ENCODE results near the gene TAPT1.

DNA sequence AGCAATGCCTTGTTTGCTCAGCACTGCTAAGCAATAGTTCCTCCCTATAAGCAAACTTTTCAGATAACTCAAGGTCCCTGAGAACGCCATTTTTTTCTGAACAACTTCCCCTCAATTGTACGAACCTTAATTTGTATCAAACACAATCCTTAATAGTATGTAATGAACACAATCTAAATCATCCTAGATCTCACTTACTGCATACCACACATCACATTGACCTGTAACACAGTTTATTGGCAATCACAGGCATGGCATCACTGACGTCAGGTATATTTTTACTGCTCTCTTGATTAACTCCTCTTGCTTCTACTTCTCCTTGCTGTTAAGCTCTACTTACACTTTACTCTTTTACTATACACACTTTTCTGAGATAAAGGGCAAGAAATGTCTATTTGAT, 67.0 kb downstream of the TAPT1 start:
- TF ChIP-seq CTCF (conservative IDR thresholded peaks at IDR 0.05; ENCODE audit: low read depth in 2 of 2) (no peak), EZH2 (IDR thresholded peaks at IDR 0.05; ENCODE audit: low read depth, unreplicated experiment) (no peak), REST (IDR thresholded peaks at IDR 0.05; ENCODE audit: unreplicated experiment) (no peak), POLR2AphosphoS5 (IDR thresholded peaks at IDR 0.05; ENCODE audit: low read depth) (no peak), JUNB (IDR thresholded peaks at IDR 0.05; ENCODE audit: unreplicated experiment) (no peak), EZH2phosphoT487 (IDR thresholded peaks at IDR 0.05; ENCODE audit: unreplicated experiment) (no peak), CREB1 (CRISPR knock-in tag; IDR thresholded peaks at IDR 0.05; ENCODE audit: low read depth) (no peak), ZNF331 (CRISPR knock-in tag; IDR thresholded peaks at IDR 0.05; ENCODE audit: low read depth) (no peak), ZNF114 (CRISPR knock-in tag; IDR thresholded peaks at IDR 0.05) (no peak), STAT1 (IDR thresholded peaks at IDR 0.05; ENCODE audit: unreplicated experiment) (no peak)
- TF ChIP-seq, protein P1, sequence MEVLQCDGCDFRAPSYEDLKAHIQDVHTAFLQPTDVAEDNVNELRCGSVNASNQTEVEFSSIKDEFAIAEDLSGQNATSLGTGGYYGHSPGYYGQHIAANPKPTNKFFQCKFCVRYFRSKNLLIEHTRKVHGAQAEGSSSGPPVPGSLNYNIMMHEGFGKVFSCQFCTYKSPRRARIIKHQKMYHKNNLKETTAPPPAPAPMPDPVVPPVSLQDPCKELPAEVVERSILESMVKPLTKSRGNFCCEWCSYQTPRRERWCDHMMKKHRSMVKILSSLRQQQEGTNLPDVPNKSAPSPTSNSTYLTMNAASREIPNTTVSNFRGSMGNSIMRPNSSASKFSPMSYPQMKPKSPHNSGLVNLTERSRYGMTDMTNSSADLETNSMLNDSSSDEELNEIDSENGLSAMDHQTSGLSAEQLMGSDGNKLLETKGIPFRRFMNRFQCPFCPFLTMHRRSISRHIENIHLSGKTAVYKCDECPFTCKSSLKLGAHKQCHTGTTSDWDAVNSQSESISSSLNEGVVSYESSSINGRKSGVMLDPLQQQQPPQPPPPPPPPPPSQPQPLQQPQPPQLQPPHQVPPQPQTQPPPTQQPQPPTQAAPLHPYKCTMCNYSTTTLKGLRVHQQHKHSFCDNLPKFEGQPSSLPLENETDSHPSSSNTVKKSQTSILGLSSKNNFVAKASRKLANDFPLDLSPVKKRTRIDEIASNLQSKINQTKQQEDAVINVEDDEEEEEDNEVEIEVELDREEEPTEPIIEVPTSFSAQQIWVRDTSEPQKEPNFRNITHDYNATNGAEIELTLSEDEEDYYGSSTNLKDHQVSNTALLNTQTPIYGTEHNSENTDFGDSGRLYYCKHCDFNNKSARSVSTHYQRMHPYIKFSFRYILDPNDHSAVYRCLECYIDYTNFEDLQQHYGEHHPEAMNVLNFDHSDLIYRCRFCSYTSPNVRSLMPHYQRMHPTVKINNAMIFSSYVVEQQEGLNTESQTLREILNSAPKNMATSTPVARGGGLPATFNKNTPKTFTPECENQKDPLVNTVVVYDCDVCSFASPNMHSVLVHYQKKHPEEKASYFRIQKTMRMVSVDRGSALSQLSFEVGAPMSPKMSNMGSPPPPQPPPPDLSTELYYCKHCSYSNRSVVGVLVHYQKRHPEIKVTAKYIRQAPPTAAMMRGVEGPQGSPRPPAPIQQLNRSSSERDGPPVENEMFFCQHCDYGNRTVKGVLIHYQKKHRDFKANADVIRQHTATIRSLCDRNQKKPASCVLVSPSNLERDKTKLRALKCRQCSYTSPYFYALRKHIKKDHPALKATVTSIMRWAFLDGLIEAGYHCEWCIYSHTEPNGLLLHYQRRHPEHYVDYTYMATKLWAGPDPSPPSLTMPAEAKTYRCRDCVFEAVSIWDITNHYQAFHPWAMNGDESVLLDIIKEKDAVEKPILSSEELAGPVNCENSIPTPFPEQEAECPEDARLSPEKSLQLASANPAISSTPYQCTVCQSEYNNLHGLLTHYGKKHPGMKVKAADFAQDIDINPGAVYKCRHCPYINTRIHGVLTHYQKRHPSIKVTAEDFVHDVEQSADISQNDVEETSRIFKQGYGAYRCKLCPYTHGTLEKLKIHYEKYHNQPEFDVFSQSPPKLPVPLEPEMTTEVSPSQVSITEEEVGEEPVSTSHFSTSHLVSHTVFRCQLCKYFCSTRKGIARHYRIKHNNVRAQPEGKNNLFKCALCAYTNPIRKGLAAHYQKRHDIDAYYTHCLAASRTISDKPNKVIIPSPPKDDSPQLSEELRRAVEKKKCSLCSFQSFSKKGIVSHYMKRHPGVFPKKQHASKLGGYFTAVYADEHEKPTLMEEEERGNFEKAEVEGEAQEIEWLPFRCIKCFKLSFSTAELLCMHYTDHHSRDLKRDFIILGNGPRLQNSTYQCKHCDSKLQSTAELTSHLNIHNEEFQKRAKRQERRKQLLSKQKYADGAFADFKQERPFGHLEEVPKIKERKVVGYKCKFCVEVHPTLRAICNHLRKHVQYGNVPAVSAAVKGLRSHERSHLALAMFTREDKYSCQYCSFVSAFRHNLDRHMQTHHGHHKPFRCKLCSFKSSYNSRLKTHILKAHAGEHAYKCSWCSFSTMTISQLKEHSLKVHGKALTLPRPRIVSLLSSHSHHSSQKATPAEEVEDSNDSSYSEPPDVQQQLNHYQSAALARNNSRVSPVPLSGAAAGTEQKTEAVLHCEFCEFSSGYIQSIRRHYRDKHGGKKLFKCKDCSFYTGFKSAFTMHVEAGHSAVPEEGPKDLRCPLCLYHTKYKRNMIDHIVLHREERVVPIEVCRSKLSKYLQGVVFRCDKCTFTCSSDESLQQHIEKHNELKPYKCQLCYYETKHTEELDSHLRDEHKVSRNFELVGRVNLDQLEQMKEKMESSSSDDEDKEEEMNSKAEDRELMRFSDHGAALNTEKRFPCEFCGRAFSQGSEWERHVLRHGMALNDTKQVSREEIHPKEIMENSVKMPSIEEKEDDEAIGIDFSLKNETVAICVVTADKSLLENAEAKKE (CRISPR knock-in tag; IDR thresholded peaks at IDR 0.05), result no peak

All from GM23338 (cell line).